ENCODE measurements around the gene RB1. TPM values are rescaled to one million over a fixed set of nuclear protein-coding genes. Genes with fewer than 3 reads are reported as not detected.

Gene RB1
- total and polyA plus RNA-seq, 2 donors (not counting 1 experiment from before 2014, with no cell fraction given) = 24.0 to 70.4 TPM

- TF ChIP-seq CTCF (IDR thresholded peaks at IDR 0.05) (no peak), EZH2 (IDR thresholded peaks at IDR 0.05; ENCODE audit: borderline replicate concordance, insufficient read depth, low read depth, low read length, poor library complexity, severe bottlenecking) (no peak)
- Histone ChIP-seq H4K20me1 (ENCODE audit: control insufficient read depth, insufficient read depth, low read length, poor library complexity, severe bottlenecking) (no peaks in the 10 kb centered on the region), H3K4me2 (replicated peaks; ENCODE audit: low read depth, low read length, poor library complexity, severe bottlenecking) (no peak overlapping the region), H3K27ac (ENCODE audit: low read length in 2 of 2) (no peak overlapping the region), H3K9ac (ENCODE audit: low read length) (no peak overlapping the region), H3K4me1 (ENCODE audit: control insufficient read depth in 2 of 2, insufficient read depth in 2 of 2, low read length in 2 of 2) (no peaks in the 10 kb centered on the region), H3K36me3 (replicated peaks in 1 of 2; ENCODE audit: control extremely low read depth in 1 of 2, control insufficient read depth in 1 of 2, extremely low read depth in 1 of 2, insufficient read depth in 2 of 2, low read length in 1 of 2) (no peaks in the 10 kb centered on the region), H3K9me3 (ENCODE audit: control extremely low read depth in 1 of 3, control insufficient read depth in 2 of 3, insufficient read depth in 1 of 3, low read length in 2 of 3) (no peaks in the 10 kb centered on the region), H2AFZ (ENCODE audit: insufficient read depth, low read depth, low read length, poor library complexity, severe bottlenecking) (no peak overlapping the region), H3K4me3 (ENCODE audit: control extremely low read depth in 1 of 5, extremely low read depth in 1 of 5, insufficient read depth in 1 of 5, low read depth in 2 of 5, low read length in 4 of 5) (no peak overlapping the region), H3K27me3 (replicated peaks in 1 of 4; ENCODE audit: control extremely low read depth in 1 of 4, control insufficient read depth in 3 of 4, insufficient read depth in 4 of 4, low read length in 3 of 4) (peaks cover 0 to 15% (median 2%) of the 10 kb centered on the region in 4 experiments), H3K79me2 (ENCODE audit: control insufficient read depth, insufficient read depth, low read length) (no peaks in the 10 kb centered on the region)
- H3K4me3 Mint-ChIP-seq = no peak overlapping the region
- POLR2A ChIA-PET = interaction anchor here (0.8 kb wide), 1 partner anchor 13 kb away, joined by 6 read pairs; no protein-coding TSS in a partner anchor
- DNase-seq (no peak), ATAC-seq (ENCODE audit: low read depth) (no peak)
- no peak overlapping the region for H3K27ac Mint-ChIP-seq
- CTCF ChIA-PET = interaction anchor here (0.8 kb wide), 1 partner anchor 13 kb away, joined by 3 read pairs; no protein-coding TSS in a partner anchor
- H3K27me3 Mint-ChIP-seq = peaks cover 19% of the 10 kb centered on the region
- intact Hi-C loops (cut with micrococcal nuclease) = no loop called here
- no peaks in the 10 kb centered on the region for H3K9me3 Mint-ChIP-seq (ENCODE audit: insufficient read depth)
- no peaks in the 10 kb centered on the region for H3K4me1 Mint-ChIP-seq
- 100% methylated on average over 1 of the region's 1 CpG for WGBS (ENCODE audit: insufficient coverage)
Observed at GRCh38 chr13:48518083-48518482, 214.5 kb downstream of the RB1 start.

- H3K9ac ChIP-seq (ENCODE audit: low read length) = no peak overlapping the region
- H3K27ac ChIP-seq (ENCODE audit: low read length in 2 of 2) = no peak overlapping the region
- ChIA-PET POLR2A (no interaction called here), CTCF (no interaction called here)
- H3K4me3 ChIP-seq (ENCODE audit: control extremely low read depth in 1 of 5, extremely low read depth in 1 of 5, insufficient read depth in 1 of 5, low read depth in 2 of 5, low read length in 4 of 5) = no peak overlapping the region
- H3K4me1 ChIP-seq (ENCODE audit: control insufficient read depth in 2 of 2, insufficient read depth in 2 of 2, low read length in 2 of 2) = peaks cover 6 to 7% of the 10 kb centered on the region in 2 donors
- WGBS (ENCODE audit: insufficient coverage) = 100% methylated on average over 4 of the region's 10 CpGs
- H3K4me2 ChIP-seq (replicated peaks; ENCODE audit: low read depth, low read length, poor library complexity, severe bottlenecking) = no peak overlapping the region
- H3K27me3 ChIP-seq (replicated peaks in 1 of 4; ENCODE audit: control extremely low read depth in 1 of 4, control insufficient read depth in 3 of 4, insufficient read depth in 4 of 4, low read length in 3 of 4) = peaks cover 0 to 6% (median 0%) of the 10 kb centered on the region in 4 experiments
- intact Hi-C loops (cut with micrococcal nuclease) = no loop called here
- H4K20me1 ChIP-seq (ENCODE audit: control insufficient read depth, insufficient read depth, low read length, poor library complexity, severe bottlenecking) = no peaks in the 10 kb centered on the region
- H2AFZ ChIP-seq (ENCODE audit: insufficient read depth, low read depth, low read length, poor library complexity, severe bottlenecking) = no peak overlapping the region
- Mint-ChIP-seq H3K27ac (no peak overlapping the region), H3K27me3 (peaks cover 8% of the 10 kb centered on the region), H3K4me1 (peaks cover 7% of the 10 kb centered on the region), H3K4me3 (no peak overlapping the region), H3K9me3 (ENCODE audit: insufficient read depth) (no peaks in the 10 kb centered on the region)
- TF ChIP-seq EZH2 (IDR thresholded peaks at IDR 0.05; ENCODE audit: borderline replicate concordance, insufficient read depth, low read depth, low read length, poor library complexity, severe bottlenecking) (no peak), CTCF (IDR thresholded peaks at IDR 0.05) (no peak)
- DNase-seq = no peak
- ATAC-seq (ENCODE audit: low read depth) = no peak
- H3K79me2 ChIP-seq (ENCODE audit: control insufficient read depth, insufficient read depth, low read length) = peaks cover 7% of the 10 kb centered on the region
- no peaks in the 10 kb centered on the region for H3K9me3 ChIP-seq (ENCODE audit: control extremely low read depth in 1 of 3, control insufficient read depth in 2 of 3, insufficient read depth in 1 of 3, low read length in 2 of 3)
- no peaks in the 10 kb centered on the region for H3K36me3 ChIP-seq (replicated peaks in 1 of 2; ENCODE audit: control extremely low read depth in 1 of 2, control insufficient read depth in 1 of 2, extremely low read depth in 1 of 2, insufficient read depth in 2 of 2, low read length in 1 of 2)
Observed at GRCh38 chr13:48526286-48526685, 222.7 kb downstream of the RB1 start.

Data from B cell (primary cell).